ENCODE data around the gene MMP17.

MMP17 gene

GRCh38 chr12:131865180-131865875, 37.1 kb downstream of the MMP17 start:
- TF ChIP-seq CTCF (IDR thresholded peaks at IDR 0.05; ENCODE audit: insufficient read depth, low read depth, low read length, missing control alignments) = no peak
- no peak overlapping the region for H3K4me3 ChIP-seq (ENCODE audit: low read depth, low read length)
- no peak for DNase-seq (ENCODE audit: low read depth)

GRCh38 chr12:131867471-131867870, 39.3 kb downstream of the MMP17 start:
- H3K4me3 ChIP-seq (ENCODE audit: low read depth, low read length) = no peak overlapping the region
- no peak for TF ChIP-seq CTCF (IDR thresholded peaks at IDR 0.05; ENCODE audit: insufficient read depth, low read depth, low read length, missing control alignments)
- no peak for DNase-seq (ENCODE audit: low read depth)

- no peak for TF ChIP-seq CTCF (IDR thresholded peaks at IDR 0.05; ENCODE audit: insufficient read depth, low read depth, low read length, missing control alignments)
- H3K4me3 ChIP-seq (ENCODE audit: low read depth, low read length) = no peak overlapping the region
- no peak for DNase-seq (ENCODE audit: low read depth)
Measured at GRCh38 chr12:131867891-131868675, 39.9 kb downstream of the MMP17 start.

- no peak for TF ChIP-seq CTCF (IDR thresholded peaks at IDR 0.05; ENCODE audit: insufficient read depth, low read depth, low read length, missing control alignments)
- no peak overlapping the region for H3K4me3 ChIP-seq (ENCODE audit: low read depth, low read length)
- DNase-seq (ENCODE audit: low read depth) = no peak
Measured at GRCh38 chr12:131869871-131870418, 41.8 kb downstream of the MMP17 start.

GRCh38 chr12:131871677-131872076, 43.5 kb downstream of the MMP17 start:
- DNase-seq (ENCODE audit: low read depth) = no peak
- TF ChIP-seq CTCF (IDR thresholded peaks at IDR 0.05; ENCODE audit: insufficient read depth, low read depth, low read length, missing control alignments) = no peak
- H3K4me3 ChIP-seq (ENCODE audit: low read depth, low read length) = no peak overlapping the region

GRCh38 chr12:131872154-131873051, 44.2 kb downstream of the MMP17 start:
- DNase-seq (ENCODE audit: low read depth) = no peak
- H3K4me3 ChIP-seq (ENCODE audit: low read depth, low read length) = no peak overlapping the region
- no peak for TF ChIP-seq CTCF (IDR thresholded peaks at IDR 0.05; ENCODE audit: insufficient read depth, low read depth, low read length, missing control alignments)
